ENCODE results near the gene ZNF419.

DNA sequence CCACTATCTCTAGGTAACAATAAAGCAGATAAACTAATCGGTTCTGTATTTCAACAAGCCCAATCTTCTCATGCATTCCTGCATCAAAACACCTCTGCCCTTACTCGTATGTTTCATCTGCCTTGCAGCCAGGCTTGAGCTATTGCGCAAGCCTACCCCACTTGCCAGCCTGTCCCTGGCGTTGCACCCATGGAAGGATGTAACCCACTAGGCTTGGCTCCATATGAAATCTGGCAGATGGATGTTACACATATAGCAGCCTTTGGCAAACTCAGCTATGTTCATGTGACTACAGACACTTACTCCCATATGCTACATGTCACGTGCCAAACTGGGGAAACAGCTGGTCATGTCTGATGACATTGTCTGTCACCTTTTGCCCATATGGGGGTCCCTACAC lies 27.7 kb downstream of the ZNF419 start:
- TF ChIP-seq EZH2phosphoT487 (IDR thresholded peaks at IDR 0.05; ENCODE audit: borderline replicate concordance, low read length): no peak
- TF ChIP-seq, protein P1, sequence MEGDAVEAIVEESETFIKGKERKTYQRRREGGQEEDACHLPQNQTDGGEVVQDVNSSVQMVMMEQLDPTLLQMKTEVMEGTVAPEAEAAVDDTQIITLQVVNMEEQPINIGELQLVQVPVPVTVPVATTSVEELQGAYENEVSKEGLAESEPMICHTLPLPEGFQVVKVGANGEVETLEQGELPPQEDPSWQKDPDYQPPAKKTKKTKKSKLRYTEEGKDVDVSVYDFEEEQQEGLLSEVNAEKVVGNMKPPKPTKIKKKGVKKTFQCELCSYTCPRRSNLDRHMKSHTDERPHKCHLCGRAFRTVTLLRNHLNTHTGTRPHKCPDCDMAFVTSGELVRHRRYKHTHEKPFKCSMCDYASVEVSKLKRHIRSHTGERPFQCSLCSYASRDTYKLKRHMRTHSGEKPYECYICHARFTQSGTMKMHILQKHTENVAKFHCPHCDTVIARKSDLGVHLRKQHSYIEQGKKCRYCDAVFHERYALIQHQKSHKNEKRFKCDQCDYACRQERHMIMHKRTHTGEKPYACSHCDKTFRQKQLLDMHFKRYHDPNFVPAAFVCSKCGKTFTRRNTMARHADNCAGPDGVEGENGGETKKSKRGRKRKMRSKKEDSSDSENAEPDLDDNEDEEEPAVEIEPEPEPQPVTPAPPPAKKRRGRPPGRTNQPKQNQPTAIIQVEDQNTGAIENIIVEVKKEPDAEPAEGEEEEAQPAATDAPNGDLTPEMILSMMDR (conservative IDR thresholded peaks at IDR 0.05; ENCODE audit: low read depth, low read length): no peak
- TF ChIP-seq EZH2 (IDR thresholded peaks at IDR 0.05; ENCODE audit: low read length, unreplicated experiment): no peak
